ENCODE data around the gene MAZ. TPM values are rescaled to one million over a fixed set of nuclear protein-coding genes. Genes with fewer than 3 reads are reported as not detected.

Gene MAZ
- total and polyA plus RNA-seq, 2 of the 13 experiments (the other 11 are each of a cell fraction or from before 2014, with no cell fraction given): 203 to 277 TPM

GRCh38 chr16:29789775-29790182 lies 16.6 kb upstream of the MAZ start (continued):
- no peak for TF ChIP-seq IRF9 (CRISPR knock-in tag; IDR thresholded peaks at IDR 0.05; ENCODE audit: borderline replicate concordance)
- no peak for TF ChIP-seq ZNF652 (CRISPR knock-in tag; IDR thresholded peaks at IDR 0.05; ENCODE audit: borderline replicate concordance, low read depth)
- TF ChIP-seq NFE2 (CRISPR knock-in tag; IDR thresholded peaks at IDR 0.05): no peak
- no peak for TF ChIP-seq REST (IDR thresholded peaks at IDR 0.05; ENCODE audit: borderline replicate concordance in 1 of 2, low read depth in 1 of 2, low read length in 2 of 2)
- TF ChIP-seq RNF219 (CRISPR knock-in tag; IDR thresholded peaks at IDR 0.05): 0 out of 2 replicates have a peak, but pooled peaks have one; percentile 23
- no peak for TF ChIP-seq TEAD3 (CRISPR knock-in tag; optimal IDR thresholded peaks at IDR 0.05; ENCODE audit: borderline replicate concordance)
- no peak for TF ChIP-seq YEATS2 (CRISPR knock-in tag; IDR thresholded peaks at IDR 0.05; ENCODE audit: borderline replicate concordance)
- TF ChIP-seq GATAD2A (CRISPR knock-in tag; IDR thresholded peaks at IDR 0.05): no peak
- no peak for TF ChIP-seq THAP7 (CRISPR knock-in tag; IDR thresholded peaks at IDR 0.05)
- no peak for TF ChIP-seq ZNF598 (CRISPR knock-in tag; IDR thresholded peaks at IDR 0.05; ENCODE audit: borderline replicate concordance)
- TF ChIP-seq ZNF704 (CRISPR knock-in tag; IDR thresholded peaks at IDR 0.05; ENCODE audit: borderline replicate concordance): 0 out of 2 replicates have a peak, but pooled peaks have one; percentile 4
- TF ChIP-seq ATF4 (CRISPR knock-in tag; IDR thresholded peaks at IDR 0.05): no peak

Measured in HepG2 (cell line).